ENCODE data around the gene CLEC5A. TPM values are rescaled to one million over a fixed set of nuclear protein-coding genes. Genes with fewer than 3 reads are reported as not detected.

CLEC5A gene
- total RNA-seq, 1 donor from 2014 or later = 0.35 TPM

- DNase-seq = no peak
- H3K27ac Mint-ChIP-seq = no peak overlapping the region
- ChIA-PET CTCF (no interaction called here), POLR2A (no interaction called here)
- H3K27me3 Mint-ChIP-seq = no peaks in the 10 kb centered on the region
- no peaks in the 10 kb centered on the region for H3K36me3 Mint-ChIP-seq (ENCODE audit: low read depth)
- H3K9me3 Mint-ChIP-seq = no peaks in the 10 kb centered on the region
- no peak for TF ChIP-seq CTCF (IDR thresholded peaks at IDR 0.05)
- no peaks in the 10 kb centered on the region for H3K4me1 Mint-ChIP-seq
- no peak overlapping the region for H3K4me3 Mint-ChIP-seq
- intact Hi-C loops (cut with micrococcal nuclease) = no loop called here
- no peak for ATAC-seq (ENCODE audit: low read depth)
Observed at GRCh38 chr7:141891336-141891735, 55.4 kb downstream of the CLEC5A start.

GRCh38 chr7:141889321-141889720, 57.5 kb downstream of the CLEC5A start:
- ChIA-PET CTCF (no interaction called here), POLR2A (no interaction called here)
- DNase-seq (no peak), ATAC-seq (ENCODE audit: low read depth) (no peak)
- H3K27me3 Mint-ChIP-seq = no peaks in the 10 kb centered on the region
- H3K4me3 Mint-ChIP-seq = no peak overlapping the region
- H3K4me1 Mint-ChIP-seq = no peaks in the 10 kb centered on the region
- intact Hi-C loops (cut with micrococcal nuclease) = no loop called here
- no peaks in the 10 kb centered on the region for H3K9me3 Mint-ChIP-seq
- no peak overlapping the region for H3K27ac Mint-ChIP-seq
- H3K36me3 Mint-ChIP-seq (ENCODE audit: low read depth) = no peaks in the 10 kb centered on the region
- no peak for TF ChIP-seq CTCF (IDR thresholded peaks at IDR 0.05)

GRCh38 chr7:141884539-141885225, 62.1 kb downstream of the CLEC5A start:
- Mint-ChIP-seq H3K4me3 (no peak overlapping the region), H3K27me3 (no peaks in the 10 kb centered on the region), H3K36me3 (ENCODE audit: low read depth) (no peaks in the 10 kb centered on the region), H3K9me3 (peaks cover 2% of the 10 kb centered on the region), H3K4me1 (no peaks in the 10 kb centered on the region), H3K27ac (no peak overlapping the region)
- CTCF ChIA-PET = no interaction called here
- DNase-seq = no peak
- no peak for ATAC-seq (ENCODE audit: low read depth)
- no peak for TF ChIP-seq CTCF (IDR thresholded peaks at IDR 0.05)
- POLR2A ChIA-PET = no interaction called here
- intact Hi-C loops (cut with micrococcal nuclease) = no loop called here

GRCh38 chr7:141880960-141881359, 65.8 kb downstream of the CLEC5A start:
- peaks cover 2% of the 10 kb centered on the region for H3K9me3 Mint-ChIP-seq
- H3K4me1 Mint-ChIP-seq = no peaks in the 10 kb centered on the region
- ChIA-PET CTCF (no interaction called here), POLR2A (no interaction called here)
- no peaks in the 10 kb centered on the region for H3K36me3 Mint-ChIP-seq (ENCODE audit: low read depth)
- no peak for ATAC-seq (ENCODE audit: low read depth)
- DNase-seq = no peak
- no peak overlapping the region for H3K27ac Mint-ChIP-seq
- no peaks in the 10 kb centered on the region for H3K27me3 Mint-ChIP-seq
- H3K4me3 Mint-ChIP-seq = no peak overlapping the region
- no peak for TF ChIP-seq CTCF (IDR thresholded peaks at IDR 0.05)
- intact Hi-C loops (cut with micrococcal nuclease) = no loop called here

- intact Hi-C loops (cut with micrococcal nuclease) = no loop called here
Observed at GRCh38 chr7:141877365-141877764, 69.4 kb downstream of the CLEC5A start.

More at GRCh38 chr7:141877365-141877764, 69.4 kb downstream of the CLEC5A start:
- DNase-seq (no peak), ATAC-seq (ENCODE audit: low read depth) (no peak)
- no peaks in the 10 kb centered on the region for H3K27me3 Mint-ChIP-seq
- H3K36me3 Mint-ChIP-seq (ENCODE audit: low read depth) = no peaks in the 10 kb centered on the region
- TF ChIP-seq CTCF (IDR thresholded peaks at IDR 0.05) = no peak
- no peak overlapping the region for H3K27ac Mint-ChIP-seq
- CTCF ChIA-PET = no interaction called here
- no peak overlapping the region for H3K4me3 Mint-ChIP-seq
- POLR2A ChIA-PET = no interaction called here
- no peaks in the 10 kb centered on the region for H3K4me1 Mint-ChIP-seq
- H3K9me3 Mint-ChIP-seq = no peaks in the 10 kb centered on the region

Other genes starting within 250 kb of the CLEC5A start
- gene DENND11, start 244.8 kb downstream of the CLEC5A start, total RNA-seq = 49.1 and 58.1 TPM in 2 replicates
- gene WEE2, start 238.6 kb downstream of the CLEC5A start, total RNA-seq = not detected in 2 replicates
- gene SSBP1, start 208.6 kb downstream of the CLEC5A start, total RNA-seq = 122 and 146 TPM in 2 replicates
- gene TAS2R3, start 182.9 kb downstream of the CLEC5A start, total RNA-seq = 2.8 and 3.3 TPM in 2 replicates
- 1.3 and 1.9 TPM in 2 replicates for gene TAS2R4, start 170.3 kb downstream of the CLEC5A start, total RNA-seq
- gene TAS2R5, start 156.8 kb downstream of the CLEC5A start, total RNA-seq = 1.1 and 1.5 TPM in 2 replicates
- not detected in 2 replicates for gene PRSS37, start 105.5 kb downstream of the CLEC5A start, total RNA-seq
- not detected in 2 replicates for gene OR9A4, start 30.6 kb downstream of the CLEC5A start, total RNA-seq
- gene TAS2R38, start 26.8 kb upstream of the CLEC5A start, total RNA-seq = not detected in 2 replicates
- gene MGAM, start 48.9 kb upstream of the CLEC5A start, total RNA-seq = 0.04 and 0.15 TPM in 2 replicates
- not detected in 2 replicates for gene MGAM2, start 164.7 kb upstream of the CLEC5A start, total RNA-seq

Measured in activated B cell treated with CpG ODN at 0.5 μM for 24 hours (primary cell).